GM19099 (cell line): ENCODE results near the gene LMF1.

Experiments
- POLR2A ChIP-seq: IDR thresholded peaks from 3 replicates; pipeline ENCODE4 v1.6.1; 2011; ENCODE audit warnings: low read depth; ENCODE audit not compliant: insufficient read length; ENCODE audit errors: extremely low read depth

Gene LMF1

GRCh38 chr16:1007284-1007850 is 36.6 kb upstream of the LMF1 start:
- no peak for TF ChIP-seq POLR2A

GRCh38 chr16:1006781-1007180 is 36.0 kb upstream of the LMF1 start:
- no peak for TF ChIP-seq POLR2A

- TF ChIP-seq POLR2A: no peak
These were observed 34.5 kb upstream of the LMF1 start for GRCh38 chr16:1005286-1005685.

- TF ChIP-seq POLR2A: no peak
These were observed 32.9 kb upstream of the LMF1 start for GRCh38 chr16:1003391-1004347.

GRCh38 chr16:1002399-1003166 is 31.8 kb upstream of the LMF1 start:
- TF ChIP-seq POLR2A: no peak

GRCh38 chr16:1001096-1001495 is 30.3 kb upstream of the LMF1 start:
- no peak for TF ChIP-seq POLR2A

GRCh38 chr16:1000608-1001007 is 29.8 kb upstream of the LMF1 start:
- TF ChIP-seq POLR2A: no peak

GRCh38 chr16:999677-1000076 is 28.9 kb upstream of the LMF1 start:
- no peak for TF ChIP-seq POLR2A

- no peak for TF ChIP-seq POLR2A
These were observed 27.8 kb upstream of the LMF1 start for GRCh38 chr16:998615-999014.

GRCh38 chr16:998211-998610 is 27.4 kb upstream of the LMF1 start:
- TF ChIP-seq POLR2A: no peak

- no peak for TF ChIP-seq POLR2A
These were observed 26.8 kb upstream of the LMF1 start for GRCh38 chr16:997440-998051.

GRCh38 chr16:996681-997080 is 25.9 kb upstream of the LMF1 start:
- no peak for TF ChIP-seq POLR2A

- no peak for TF ChIP-seq POLR2A
These were observed 25.0 kb upstream of the LMF1 start for GRCh38 chr16:995783-996182.

GRCh38 chr16:995087-995486 is 24.3 kb upstream of the LMF1 start:
- no peak for TF ChIP-seq POLR2A

- TF ChIP-seq POLR2A: no peak
These were observed 22.9 kb upstream of the LMF1 start for GRCh38 chr16:993731-994130.
